Fibroblast of lung (primary cell): ENCODE data around the gene INSR.

Source experiments
- CTCF ChIP-seq, 2 donors: IDR thresholded peaks in 1 of 2; conservative IDR thresholded peaks in 1 of 2; 1 replicate in 1 of 2; 2 replicates in 1 of 2; pipeline ENCODE4 v1.5.1; 2011 to 2012; ENCODE audit warnings: low read length in 2 of 2, control low read depth in 1 of 2, inconsistent platforms in 1 of 2, low read depth in 1 of 2, mild to moderate bottlenecking in 1 of 2
- EZH2 ChIP-seq: IDR thresholded peaks from 2 replicates; pipeline ENCODE4 v1.5.1; 2012; ENCODE audit warnings: low read length, control low read depth, mild to moderate bottlenecking; ENCODE audit errors: missing control alignments

GRCh38 chr19:7247155-7247554 is 47.1 kb downstream of the INSR start:
- no peak for TF ChIP-seq CTCF (conservative IDR thresholded peaks at IDR 0.05 in 1 of 2, IDR thresholded peaks at IDR 0.05 in 1 of 2; ENCODE audit: low read depth in 1 of 2, low read length in 2 of 2)
- TF ChIP-seq EZH2, result no peak
